Liver (tissue), 9 donors: ENCODE results near the gene EXOC1L. TPM values are rescaled to one million over a fixed set of nuclear protein-coding genes. Genes with fewer than 3 reads are reported as not detected.

Experiments used
- DNase-seq: peaks from one replicate; pipeline ENCODE4 v3.0.0-alpha.2; 2017; ENCODE audit warnings: low spot score
- H3K27ac ChIP-seq, 2 donors: one replicate each; pipeline ENCODE4 v1.7.0; 2013; ENCODE audit warnings: inconsistent platforms in 2 of 2, low read length in 2 of 2, control low read depth in 1 of 2, low read depth in 1 of 2, mild to moderate bottlenecking in 1 of 2
- H3K27me3 ChIP-seq, 4 donors: one replicate each; pipeline versions ENCODE4 v1.6.1 to v1.7.0; 2013; ENCODE audit warnings: low read length in 3 of 4, inconsistent platforms in 1 of 4, mild to moderate bottlenecking in 1 of 4, moderate library complexity in 1 of 4; ENCODE audit not compliant: control insufficient read depth in 4 of 4, insufficient read depth in 4 of 4
- H3K36me3 ChIP-seq, 4 donors: one replicate each; pipeline versions ENCODE4 v1.6.1 to v1.7.0; 2013; ENCODE audit warnings: low read length in 3 of 4, mild to moderate bottlenecking in 3 of 4, low read depth in 1 of 4, moderate library complexity in 1 of 4; ENCODE audit not compliant: control insufficient read depth in 4 of 4, insufficient read depth in 3 of 4
- H3K4me1 ChIP-seq, 4 donors: one replicate each; pipeline versions ENCODE4 v1.6.1 to v1.7.0; 2013; ENCODE audit warnings: low read length in 3 of 4, mild to moderate bottlenecking in 3 of 4, moderate library complexity in 1 of 4; ENCODE audit not compliant: control insufficient read depth in 4 of 4, insufficient read depth in 4 of 4
- H3K4me3 ChIP-seq, 3 donors: one replicate each; pipeline versions ENCODE4 v1.6.1 to v1.7.0; 2013; ENCODE audit warnings: low read length in 3 of 3, control low read depth in 1 of 3, low read depth in 1 of 3, mild to moderate bottlenecking in 1 of 3
- H3K9ac ChIP-seq, 2 donors: one replicate each; pipeline ENCODE4 v1.7.0; 2013; ENCODE audit warnings: low read length in 2 of 2, mild to moderate bottlenecking in 2 of 2, moderate library complexity in 2 of 2, control low read depth in 1 of 2, low read depth in 1 of 2
- H3K9me3 ChIP-seq, 4 donors: one replicate each; pipeline versions ENCODE4 v1.6.1 to v1.7.0; 2013; ENCODE audit warnings: low read length in 3 of 4; ENCODE audit not compliant: control insufficient read depth in 4 of 4
- ATF3 ChIP-seq: IDR thresholded peaks from 2 replicates; pipeline ENCODE4 v1.6.1; 2016; ENCODE audit warnings: antibody characterized with exemption
- CTCF ChIP-seq: fragments of 150-350 bp; IDR thresholded peaks from 2 replicates; pipeline ENCODE4 v1.5.1; 2017; ENCODE audit warnings: improper control_type of control experiment, low read depth, low read length; ENCODE audit not compliant: missing input control
- EGR1 ChIP-seq, 2 donors: IDR thresholded peaks; 2 replicates each; pipeline ENCODE4 v1.6.1; 2016 to 2018; ENCODE audit warnings: antibody characterized with exemption in 2 of 2, low read depth in 2 of 2
- FOXA1 ChIP-seq: IDR thresholded peaks from 2 replicates; pipeline ENCODE4 v1.6.1; 2016; ENCODE audit warnings: antibody characterized with exemption
- FOXA2 ChIP-seq: IDR thresholded peaks from 2 replicates; pipeline ENCODE4 v1.6.1; 2016; ENCODE audit warnings: antibody characterized with exemption
- GABPA ChIP-seq, 2 donors: IDR thresholded peaks in 1 of 2; conservative IDR thresholded peaks in 1 of 2; 2 replicates each; pipeline ENCODE4 v1.6.1; 2016; ENCODE audit warnings: antibody characterized with exemption in 2 of 2, mild to moderate bottlenecking in 1 of 2, moderate library complexity in 1 of 2
- HNF4A ChIP-seq, 2 donors: conservative IDR thresholded peaks; 2 replicates each; pipeline ENCODE4 v1.6.1; 2016; ENCODE audit warnings: antibody characterized with exemption in 2 of 2, mild to moderate bottlenecking in 2 of 2
- HNF4G ChIP-seq: IDR thresholded peaks from 2 replicates; pipeline ENCODE4 v1.6.1; 2016; ENCODE audit warnings: antibody characterized with exemption
- JUND ChIP-seq, 2 donors: IDR thresholded peaks; 2 replicates each; pipeline ENCODE4 v1.6.1; 2016; ENCODE audit warnings: antibody characterized with exemption in 2 of 2
- MAX ChIP-seq: IDR thresholded peaks from 2 replicates; pipeline ENCODE4 v1.6.1; 2016; ENCODE audit warnings: antibody characterized with exemption
- NR2F2 ChIP-seq: IDR thresholded peaks from 2 replicates; pipeline ENCODE4 v1.6.1; 2016; ENCODE audit warnings: antibody characterized with exemption
- RAD21 ChIP-seq, 2 donors: IDR thresholded peaks; 2 replicates each; pipeline ENCODE4 v1.6.1; 2016; ENCODE audit warnings: antibody characterized with exemption in 2 of 2, mild to moderate bottlenecking in 2 of 2
- REST ChIP-seq: IDR thresholded peaks from 2 replicates; pipeline ENCODE4 v1.6.1; 2016; ENCODE audit warnings: antibody characterized with exemption, mild to moderate bottlenecking
- RXRA ChIP-seq, 2 donors: IDR thresholded peaks; 2 replicates each; pipeline ENCODE4 v1.6.1; 2017 to 2018; ENCODE audit warnings: antibody characterized with exemption in 2 of 2, mild to moderate bottlenecking in 1 of 2
- SP1 ChIP-seq: IDR thresholded peaks from 2 replicates; pipeline ENCODE4 v1.6.1; 2018; ENCODE audit warnings: antibody characterized with exemption, mild to moderate bottlenecking
- TAF1 ChIP-seq: conservative IDR thresholded peaks from 2 replicates; pipeline ENCODE4 v1.6.1; 2016; ENCODE audit warnings: antibody characterized with exemption, mild to moderate bottlenecking
- YY1 ChIP-seq: IDR thresholded peaks from 2 replicates; pipeline ENCODE4 v1.6.1; 2016; ENCODE audit warnings: antibody characterized with exemption, mild to moderate bottlenecking
- ZBTB33 ChIP-seq: IDR thresholded peaks from 2 replicates; pipeline ENCODE4 v1.6.1; 2016; ENCODE audit warnings: antibody characterized with exemption
- WGBS: extraction: QIAGEN DNeasy Blood & Tissue Kit; methylation state at CpG from one replicate; pipeline ENCODE4 v1.1.7; 2013; 5-methylcytosine and 5-hydroxymethylcytosine counted together
- polyA plus RNA-seq, 2 donors: library from polyadenylated mRNA; stranded (reverse) in 1 of 2; unstranded in 1 of 2; fragments of 200-250 nt in 1 of 2; fragments of >200 nt in 1 of 2; fragmentation: Nextera tagmentation in 1 of 2; extraction: Ambion mirVana in 1 of 2; gene quantifications; one replicate each; pipeline versions ENCODE4 v1.2.1 to v1.2.3, GENCODE V29; 2013 to 2015
- total RNA-seq, 2 donors: library from RNA; depleted of rRNA; stranded (reverse); fragments of >200 nt; gene quantifications; one replicate each; pipeline ENCODE4 v1.2.3, GENCODE V29; 2014
- donor health status: healthy.
- donor health status: healthy.
- donor health status: healthy.
- donor health status: healthy.
- donor health status: healthy.

EXOC1L gene
- total and polyA plus RNA-seq, 4 donors = not detected

- no peak for DNase-seq
- Histone ChIP-seq H3K4me3 (no peak overlapping the region), H3K36me3 (no peaks in the 10 kb centered on the region), H3K9ac (no peak overlapping the region), H3K27me3 (no peaks in the 10 kb centered on the region), H3K27ac (no peak overlapping the region), H3K9me3 (no peaks in the 10 kb centered on the region), H3K4me1 (no peaks in the 10 kb centered on the region)
- TF ChIP-seq HNF4A (conservative IDR thresholded peaks at IDR 0.05) (no peak), FOXA2 (no peak), REST (no peak), SP1 (no peak), FOXA1 (no peak), ATF3 (no peak), RAD21 (IDR thresholded peaks at IDR 0.05) (no peak), CTCF (no peak), HNF4G (no peak), GABPA (IDR thresholded peaks at IDR 0.05 in 1 of 2, conservative IDR thresholded peaks at IDR 0.05 in 1 of 2) (no peak), JUND (IDR thresholded peaks at IDR 0.05) (no peak), RXRA (IDR thresholded peaks at IDR 0.05) (no peak), TAF1 (no peak), EGR1 (IDR thresholded peaks at IDR 0.05; ENCODE audit: low read depth in 2 of 2) (no peak), ZBTB33 (no peak), NR2F2 (no peak), MAX (no peak), YY1 (no peak)
- 57% methylated on average over 1 of the region's 1 CpG for WGBS
Measured at GRCh38 chr4:55781812-55782211, 37.8 kb upstream of the EXOC1L start.
